CD4-positive, alpha-beta T cell (primary cell): ENCODE data around the gene GNA12. TPM values are rescaled to one million over a fixed set of nuclear protein-coding genes. Genes with fewer than 3 reads are reported as not detected.

Source experiments
- ATAC-seq: fragments of 200-7000 bp; cut with Tn5 transposase; one replicate; pipeline ENCODE4 v1.10.0; 2022; ENCODE audit warnings: mild to moderate bottlenecking; ENCODE audit not compliant: poor library complexity
- CTCF ChIA-PET: fragments of 350-600 bp; sonication (Branson Sonifier 250); formaldehyde crosslinking; loops from one replicate; lab custom pipeline; 2021; ENCODE audit warnings: antibody characterized with exemption, inconsistent platforms; lab: Charles Lee
- POLR2A ChIA-PET: fragments of 350-600 bp; sonication (Branson Sonifier 250); formaldehyde crosslinking; loops from one replicate; lab custom pipeline; 2021; ENCODE audit warnings: antibody characterized with exemption, inconsistent platforms; lab: Charles Lee
- DNase-seq, 14 experiments: peaks; one replicate each; pipeline ENCODE4 v3.0.0-alpha.2; 2013 to 2020; ENCODE audit warnings: mixed read lengths in 2 of 14
- H3K27ac ChIP-seq, 2 donors: one replicate each; pipeline versions ENCODE4 v1.5.1 to v1.7.0; 2013; ENCODE audit warnings: low read length in 2 of 2, low read depth in 1 of 2, mild to moderate bottlenecking in 1 of 2
- H3K27me3 ChIP-seq, 2 experiments: 1 replicate in 1 of 2; 2 replicates in 1 of 2; pipeline versions ENCODE4 v1.6.1 to v1.7.0; 2013; ENCODE audit warnings: low read length in 2 of 2, control low read depth in 1 of 2, mild to moderate bottlenecking in 1 of 2, moderate library complexity in 1 of 2; ENCODE audit not compliant: insufficient read depth in 2 of 2, control insufficient read depth in 1 of 2
- H3K36me3 ChIP-seq: one replicate; pipeline ENCODE4 v1.6.1; 2013; ENCODE audit warnings: low read length, control low read depth; ENCODE audit not compliant: insufficient read depth
- H3K4me1 ChIP-seq: one replicate; pipeline ENCODE4 v1.6.1; 2013; ENCODE audit warnings: low read length, control low read depth; ENCODE audit not compliant: insufficient read depth
- H3K4me3 ChIP-seq: one replicate; pipeline ENCODE4 v1.5.1; 2013; ENCODE audit warnings: mild to moderate bottlenecking, low read length, moderate library complexity
- H3K9me3 ChIP-seq, 2 experiments: 1 replicate in 1 of 2; 2 replicates in 1 of 2; pipeline versions ENCODE4 v1.6.1 to v1.7.0; 2013; ENCODE audit warnings: low read length in 2 of 2, mild to moderate bottlenecking in 2 of 2, control low read depth in 1 of 2, moderate library complexity in 1 of 2; ENCODE audit not compliant: control insufficient read depth in 1 of 2, insufficient read depth in 1 of 2
- H3K27ac Mint-ChIP-seq: one replicate; pipeline ENCODE4 v1.8.0; 2020; ENCODE audit warnings: mixed read lengths
- H3K27me3 Mint-ChIP-seq: one replicate; pipeline ENCODE4 v1.8.0; 2021; ENCODE audit warnings: mixed read lengths
- H3K36me3 Mint-ChIP-seq: one replicate; pipeline ENCODE4 v1.8.0; 2021; ENCODE audit warnings: low read depth, mixed read lengths
- H3K4me1 Mint-ChIP-seq: one replicate; pipeline ENCODE4 v1.8.0; 2021; ENCODE audit warnings: low read depth, mixed read lengths
- H3K4me3 Mint-ChIP-seq: one replicate; pipeline ENCODE4 v1.8.0; 2020; ENCODE audit warnings: mild to moderate bottlenecking, mixed read lengths
- H3K9me3 Mint-ChIP-seq: one replicate; pipeline ENCODE4 v1.8.0; 2020; ENCODE audit warnings: mixed read lengths
- intact Hi-C, 2 experiments: fragments of 100-400 bp; cut with DNase I in 1 of 2; cut with micrococcal nuclease in 1 of 2; formaldehyde crosslinking; loops; one replicate each; pipeline versions ENCODE4 v1.15.1 to v1.9.0; 2023 to 2025; cut with DNase I, micrococcal nuclease
- total RNA-seq, 174 experiments: library from RNA in 2 of 174; stranded (reverse) in 2 of 174; gene quantifications; one replicate each; pipeline ENCODE4 v1.2.3 and lab custom pipeline; 2021 to 2026
- TF ChIP-seq, protein P1 (sequence below): fragments of 200-600 bp; IDR thresholded peaks from one replicate; pipeline ENCODE4 v1.8.0; 2022; ENCODE audit warnings: antibody characterized with exemption, mild to moderate bottlenecking

Gene GNA12
- total RNA-seq, 2 experiments from 2014 or later = 16.0 to 16.1 TPM

DNA sequence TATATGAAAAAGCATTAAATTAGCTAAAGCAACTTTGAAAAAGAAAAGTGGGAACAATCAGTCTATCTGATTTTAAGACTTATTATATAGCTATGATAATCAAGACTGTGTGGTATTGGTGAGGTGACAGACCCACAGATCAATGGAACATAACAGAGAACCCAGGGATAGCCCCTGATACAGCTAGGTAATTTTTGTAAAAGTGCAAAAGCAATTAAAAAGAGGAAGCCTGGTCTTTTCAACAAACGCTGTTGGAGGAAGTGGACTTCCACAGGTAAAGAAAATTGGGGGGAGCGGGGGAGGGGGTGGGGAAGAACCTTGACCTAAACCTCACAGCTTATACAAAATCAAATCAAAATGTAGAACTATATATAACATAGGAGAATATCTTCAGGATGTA, 45.4 kb downstream of the GNA12 start:
- DNase-seq (no peak), ATAC-seq (no peak)
- no peak overlapping the region for H3K4me3 Mint-ChIP-seq
- no peaks in the 10 kb centered on the region for H3K9me3 Mint-ChIP-seq
- no peak overlapping the region for H3K27ac Mint-ChIP-seq
- Histone ChIP-seq H3K27me3 (no peaks in the 10 kb centered on the region), H3K36me3 (peaks cover 8% of the 10 kb centered on the region), H3K9me3 (no peaks in the 10 kb centered on the region), H3K27ac (no peak overlapping the region), H3K4me1 (peaks cover 10% of the 10 kb centered on the region), H3K4me3 (no peak overlapping the region)
- H3K27me3 Mint-ChIP-seq = no peaks in the 10 kb centered on the region
- ChIA-PET POLR2A (no interaction called here), CTCF (no interaction called here)
- intact Hi-C loops = no loop called here
- TF ChIP-seq, protein P1, sequence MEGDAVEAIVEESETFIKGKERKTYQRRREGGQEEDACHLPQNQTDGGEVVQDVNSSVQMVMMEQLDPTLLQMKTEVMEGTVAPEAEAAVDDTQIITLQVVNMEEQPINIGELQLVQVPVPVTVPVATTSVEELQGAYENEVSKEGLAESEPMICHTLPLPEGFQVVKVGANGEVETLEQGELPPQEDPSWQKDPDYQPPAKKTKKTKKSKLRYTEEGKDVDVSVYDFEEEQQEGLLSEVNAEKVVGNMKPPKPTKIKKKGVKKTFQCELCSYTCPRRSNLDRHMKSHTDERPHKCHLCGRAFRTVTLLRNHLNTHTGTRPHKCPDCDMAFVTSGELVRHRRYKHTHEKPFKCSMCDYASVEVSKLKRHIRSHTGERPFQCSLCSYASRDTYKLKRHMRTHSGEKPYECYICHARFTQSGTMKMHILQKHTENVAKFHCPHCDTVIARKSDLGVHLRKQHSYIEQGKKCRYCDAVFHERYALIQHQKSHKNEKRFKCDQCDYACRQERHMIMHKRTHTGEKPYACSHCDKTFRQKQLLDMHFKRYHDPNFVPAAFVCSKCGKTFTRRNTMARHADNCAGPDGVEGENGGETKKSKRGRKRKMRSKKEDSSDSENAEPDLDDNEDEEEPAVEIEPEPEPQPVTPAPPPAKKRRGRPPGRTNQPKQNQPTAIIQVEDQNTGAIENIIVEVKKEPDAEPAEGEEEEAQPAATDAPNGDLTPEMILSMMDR = no peak
- H3K4me1 Mint-ChIP-seq = peaks cover 61% of the 10 kb centered on the region
- H3K36me3 Mint-ChIP-seq = peaks cover 20% of the 10 kb centered on the region

GRCh38 chr7:2796358-2797352, 47.5 kb downstream of the GNA12 start:
- no peak for ATAC-seq
- ChIA-PET POLR2A (no interaction called here), CTCF (interaction anchor here (0.9 kb wide), 1 partner anchor 11 kb away, joined by 4 read pairs; no protein-coding TSS in a partner anchor)
- H3K27ac Mint-ChIP-seq = no peak overlapping the region
- H3K9me3 Mint-ChIP-seq = no peaks in the 10 kb centered on the region
- Histone ChIP-seq H3K36me3 (peaks cover 17% of the 10 kb centered on the region), H3K9me3 (no peaks in the 10 kb centered on the region), H3K4me3 (no peak overlapping the region), H3K27ac (no peak overlapping the region), H3K27me3 (no peaks in the 10 kb centered on the region), H3K4me1 (peaks cover 5% of the 10 kb centered on the region)
- TF ChIP-seq, protein P1 = no peak
- intact Hi-C loops = no loop called here
- H3K4me1 Mint-ChIP-seq = peaks cover 40% of the 10 kb centered on the region
- no peak for DNase-seq
- no peaks in the 10 kb centered on the region for H3K27me3 Mint-ChIP-seq
- H3K36me3 Mint-ChIP-seq = peaks cover 40% of the 10 kb centered on the region
- H3K4me3 Mint-ChIP-seq = no peak overlapping the region

- peaks cover under 1% of the 10 kb centered on the region for H3K4me1 ChIP-seq
- no peak overlapping the region for H3K4me3 ChIP-seq
- Mint-ChIP-seq H3K36me3 (peaks cover 44% of the 10 kb centered on the region), H3K27me3 (no peaks in the 10 kb centered on the region), H3K9me3 (no peaks in the 10 kb centered on the region), H3K4me3 (no peak overlapping the region), H3K4me1 (peaks cover 33% of the 10 kb centered on the region), H3K27ac (no peak overlapping the region)
- ATAC-seq (no peak), DNase-seq (no peak)
- TF ChIP-seq, protein P1 = no peak
- H3K36me3 ChIP-seq = peaks cover 19% of the 10 kb centered on the region
- H3K27ac ChIP-seq = no peak overlapping the region
- H3K9me3 ChIP-seq = no peaks in the 10 kb centered on the region
- ChIA-PET CTCF (interaction anchor here (0.9 kb wide), 1 partner anchor 10 kb away, joined by 4 read pairs; no protein-coding TSS in a partner anchor), POLR2A (no interaction called here)
- no peaks in the 10 kb centered on the region for H3K27me3 ChIP-seq
- intact Hi-C loops = no loop called here
These were observed 48.2 kb downstream of the GNA12 start for GRCh38 chr7:2795906-2796305.
